OCI-LY3 (cell line): ENCODE measurements around the gene SSC5D.

Experiments used
- CTCF ChIP-seq: fragments of 200-600, 300-600 bp; sonication (generic); IDR thresholded peaks from 2 replicates; pipeline ENCODE4 v1.5.1; 2014; ENCODE audit warnings: antibody characterized with exemption, low read length, low read depth
- EZH2phosphoT487 ChIP-seq: fragments of 200-600 bp; shearing (Covaris generic); IDR thresholded peaks from 2 replicates; pipeline ENCODE4 v1.6.1; 2018; ENCODE audit warnings: antibody characterized with exemption, mixed run types, low read depth

- TF ChIP-seq CTCF (no peak), EZH2phosphoT487 (no peak)
Measured at GRCh38 chr19:55478364-55478763, 9.9 kb upstream of the SSC5D start.
